GM12878 (cell line): ENCODE results near the gene AURKAIP1. TPM values are rescaled to one million over a fixed set of nuclear protein-coding genes. Genes with fewer than 3 reads are reported as not detected.
A peak's percentile ranks its signal among the peaks of the same experiment; 100 is the strongest.

Experiments
- ATAC-seq: fragments of 200-7000 bp; cut with Tn5 transposase; 3 replicates; pipeline ENCODE4 v1.9.1; 2020; ENCODE audit warnings: mild to moderate bottlenecking, moderate library complexity
- BruUV-seq: library from RNA; stranded (reverse); fragments of 400-500 nt; replicated peaks from 2 replicates; lab custom pipeline; 2021; lab: Mats Ljungman, UMichigan
- CTCF ChIA-PET: fragments of 300-600 bp; sonication (Branson Sonifier 250); formaldehyde crosslinking; extraction: SDS; loops from one replicate; lab custom pipeline; 2021; ENCODE audit warnings: inconsistent platforms; lab: Yijun Ruan, JAX
- POLR2A ChIA-PET: fragments of 350-600 bp; formaldehyde crosslinking; extraction: SDS; loops from one replicate; lab custom pipeline; 2021; ENCODE audit warnings: inconsistent platforms; lab: Charles Lee
- RAD21 ChIA-PET: fragments of 300-600 bp; sonication (Branson Sonifier 250); formaldehyde crosslinking; loops from one replicate; lab custom pipeline; 2023; ENCODE audit warnings: antibody characterized with exemption; ENCODE audit not compliant: unreplicated experiment; lab: Charles Lee
- SMC1A ChIA-PET: fragments of 300-600 bp; sonication (Branson Sonifier 250); formaldehyde crosslinking; loops from one replicate; lab custom pipeline; 2023; ENCODE audit not compliant: unreplicated experiment, uncharacterized antibody; lab: Charles Lee
- DNase-seq: peaks from one replicate; pipeline ENCODE4 v3.0.0-alpha.2; 2011; ENCODE audit warnings: low read depth, low spot score
- FAIRE-seq: peaks from 3 replicates; lab custom pipeline; 2011; peaks lifted over from hg19 to GRCh38; lab: Jason Lieb, UNC
- H2AFZ ChIP-seq: 2 replicates; pipeline ENCODE4 v1.6.0; 2011; ENCODE audit warnings: low read depth, low read length, control low read depth; ENCODE audit not compliant: control insufficient read depth
- H3K27ac ChIP-seq: 2 replicates; pipeline ENCODE4 v1.5.1; 2011; ENCODE audit warnings: control low read depth; ENCODE audit not compliant: control insufficient read depth, insufficient read depth
- H3K27me3 ChIP-seq, 2 experiments: replicated peaks in 1 of 2; 2 replicates each; pipeline versions ENCODE4 v1.6.0 to v1.6.1; 2011; ENCODE audit warnings: low read length in 1 of 2; ENCODE audit not compliant: control insufficient read depth in 2 of 2, insufficient read depth in 2 of 2
- H3K36me3 ChIP-seq, 2 experiments: 2 replicates each; pipeline ENCODE4 v1.5.1; 2011; ENCODE audit warnings: low read length in 1 of 2; ENCODE audit not compliant: control insufficient read depth in 2 of 2, insufficient read depth in 2 of 2
- H3K4me1 ChIP-seq: 2 replicates; pipeline ENCODE4 v1.6.1; 2011; ENCODE audit warnings: mild to moderate bottlenecking, low read length, moderate library complexity, mixed read lengths; ENCODE audit not compliant: control insufficient read depth, insufficient read depth
- H3K4me2 ChIP-seq: 2 replicates; pipeline ENCODE4 v1.6.0; 2011; ENCODE audit warnings: control low read depth; ENCODE audit not compliant: control insufficient read depth, insufficient read depth
- H3K4me3 ChIP-seq: fragments of 200-600 bp; sonication (generic); 2 replicates; pipeline ENCODE4 v1.5.1; 2016
- H3K79me2 ChIP-seq: 2 replicates; pipeline ENCODE4 v1.6.0; 2011; ENCODE audit warnings: low read length; ENCODE audit not compliant: control insufficient read depth, insufficient read depth
- H3K9ac ChIP-seq: 2 replicates; pipeline ENCODE4 v1.8.0; 2011; ENCODE audit warnings: low read length, control low read depth, mixed read lengths; ENCODE audit not compliant: control insufficient read depth, insufficient read depth
- H3K9me3 ChIP-seq: replicated peaks from 3 replicates; pipeline ENCODE4 v1.5.1; 2011; ENCODE audit warnings: mild to moderate bottlenecking, low read length; ENCODE audit not compliant: control insufficient read depth, insufficient read depth
- H4K20me1 ChIP-seq: 2 replicates; pipeline ENCODE4 v1.6.0; 2011; ENCODE audit not compliant: control insufficient read depth, insufficient read depth
- ATF7 ChIP-seq: fragments of 450-650 bp; IDR thresholded peaks from 2 replicates; pipeline ENCODE4 v1.6.1; 2016; ENCODE audit warnings: low read depth, mild to moderate bottlenecking
- EED ChIP-seq: sonication (generic); IDR thresholded peaks from 2 replicates; pipeline ENCODE4 v1.6.1; 2016; ENCODE audit warnings: antibody characterized with exemption, low read depth
- KAT2A ChIP-seq: conservative IDR thresholded peaks from 2 replicates; pipeline ENCODE4 v1.6.1; 2011; ENCODE audit warnings: low read depth, low read length; ENCODE audit not compliant: control insufficient read depth
- MXI1 ChIP-seq: fragments of 150-350 bp; IDR thresholded peaks from 2 replicates; pipeline ENCODE4 v1.6.1; 2011; ENCODE audit warnings: low read depth, mild to moderate bottlenecking, inconsistent platforms, low read length, improper control_type of control experiment
- RBBP5 ChIP-seq: fragments of 200-600 bp; sonication (generic); conservative IDR thresholded peaks from 2 replicates; pipeline ENCODE4 v1.6.1; 2016
- TAF1 ChIP-seq: IDR thresholded peaks from 2 replicates; pipeline ENCODE4 v1.6.1; 2011; ENCODE audit warnings: mild to moderate bottlenecking, low read depth, low read length, borderline replicate concordance
- TCF3 ChIP-seq: IDR thresholded peaks from 2 replicates; pipeline ENCODE4 v1.6.1; 2012; ENCODE audit warnings: low read depth, mild to moderate bottlenecking, low read length, borderline replicate concordance; ENCODE audit not compliant: insufficient read depth
- WGBS: methylation state at CpG from one replicate; pipeline ENCODE4 v1.1.6; 2016; ENCODE audit warnings: low lambda C conversion rate; ENCODE audit not compliant: insufficient replicate concordance, insufficient coverage; ENCODE audit errors: missing lambda C conversion rate; 5-methylcytosine and 5-hydroxymethylcytosine counted together
- in situ Hi-C: fragments of 300-500 bp; cut with MboI; formaldehyde crosslinking; loops from 9 replicates; pipeline ENCODE4 v1.14.3; 2018; ENCODE audit warnings: mixed read lengths
- intact Hi-C: fragments of 100-400 bp; cut with micrococcal nuclease; formaldehyde crosslinking; loops from one replicate; pipeline ENCODE4 v1.14.2; 2022; ENCODE audit not compliant: unreplicated experiment
- polyA plus RNA-seq, 11 experiments: library from polyadenylated mRNA; depleted of rRNA in 4 of 11; unstranded in 6 of 11; stranded (reverse) in 5 of 11; fragments of >200 nt; fragmentation: Nextera tagmentation in 4 of 11; fragmentation: Illumina TruSeq in 1 of 11; extraction: Ambion mirVana in 4 of 11; extraction: Trizol in 1 of 11; gene quantifications; 1 replicate in 1 of 11; 2 replicates in 10 of 11; pipeline versions ENCODE4 v1.2.1 to v1.2.3, GENCODE V29; 2011 to 2016; ENCODE audit warnings: inconsistent platforms in 2 of 11, missing spikeins in 2 of 11, low read depth in 1 of 11
- total RNA-seq, 4 experiments: library from RNA; depleted of rRNA in 3 of 4; stranded (reverse); fragments of >200 nt in 3 of 4; fragmentation: Illumina TruSeq in 1 of 4; extraction: Trizol in 1 of 4; gene quantifications; 2 replicates each; pipeline versions ENCODE4 v1.2.1 to v1.2.3, GENCODE V29; 2013 to 2021
- TF ChIP-seq, protein P1 (sequence below): fragments of 150-350 bp; IDR thresholded peaks from 2 replicates; pipeline ENCODE4 v1.6.1; 2016; ENCODE audit warnings: low read depth, low read length
- TF ChIP-seq, protein P2 (sequence below): IDR thresholded peaks from 2 replicates; pipeline ENCODE4 v1.6.1; 2011; ENCODE audit warnings: borderline replicate concordance, low read depth, mild to moderate bottlenecking, moderate library complexity, low read length; ENCODE audit not compliant: insufficient read depth, poor library complexity, severe bottlenecking
- TF ChIP-seq, protein P3 (sequence below): fragments of 450-650 bp; IDR thresholded peaks from 2 replicates; pipeline ENCODE4 v1.6.1; 2014; ENCODE audit warnings: mild to moderate bottlenecking
- TF ChIP-seq, protein P4 (sequence below): IDR thresholded peaks from 2 replicates; pipeline ENCODE4 v1.6.1; 2012; ENCODE audit warnings: mild to moderate bottlenecking, low read depth, low read length

AURKAIP1 gene
- total and polyA plus RNA-seq, 10 of the 15 experiments (the other 5 are each of a cell fraction or from before 2014, with no cell fraction given) = 6.5 to 366 (median 120) TPM

DNA sequence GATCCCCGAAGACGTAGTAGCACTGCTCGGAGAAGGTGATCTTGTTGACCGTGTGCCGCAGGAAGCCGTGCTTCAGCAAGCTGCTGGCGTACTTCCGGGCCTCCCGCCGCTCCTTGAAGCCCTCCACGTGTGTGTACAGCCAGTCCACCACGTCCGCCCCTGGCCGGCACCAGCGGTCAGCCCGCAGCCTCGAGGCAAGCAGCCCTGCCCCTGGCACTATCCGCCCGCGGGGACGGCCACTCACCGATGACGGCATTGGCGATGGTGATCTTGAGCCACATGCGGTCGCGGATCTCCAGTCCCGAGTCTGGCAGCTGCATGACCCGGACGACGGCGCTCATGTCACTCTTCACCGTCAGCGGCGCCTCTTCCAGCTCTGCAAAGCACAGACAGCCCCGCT is 36.7 kb downstream of the AURKAIP1 start:
- Histone ChIP-seq H3K9me3 (no peaks in the 10 kb centered on the region), H3K4me3 (no peak overlapping the region), H3K27ac (no peak overlapping the region), H3K27me3 (no peaks in the 10 kb centered on the region), H4K20me1 (no peaks in the 10 kb centered on the region), H3K36me3 (peaks cover 0 to 5% of the 10 kb centered on the region in 2 experiments), H3K9ac (no peak overlapping the region), H3K4me2 (no peak overlapping the region), H3K4me1 (no peaks in the 10 kb centered on the region), H2AFZ (no peak overlapping the region), H3K79me2 (no peaks in the 10 kb centered on the region)
- in situ Hi-C loops (no loop called here), intact Hi-C loops (no loop called here)
- no peak for DNase-seq
- ChIA-PET POLR2A (no interaction called here), CTCF (no interaction called here), SMC1A (no interaction called here), RAD21 (interaction anchor here (0.5 kb wide), 1 partner anchor 340 kb away, joined by 3 read pairs; no protein-coding TSS in a partner anchor)
- BruUV-seq = no TSS peak
- ATAC-seq = no peak
- 95% methylated on average over 17 of the region's 36 CpGs for WGBS
- FAIRE-seq = no peak
- TF ChIP-seq, protein P1, sequence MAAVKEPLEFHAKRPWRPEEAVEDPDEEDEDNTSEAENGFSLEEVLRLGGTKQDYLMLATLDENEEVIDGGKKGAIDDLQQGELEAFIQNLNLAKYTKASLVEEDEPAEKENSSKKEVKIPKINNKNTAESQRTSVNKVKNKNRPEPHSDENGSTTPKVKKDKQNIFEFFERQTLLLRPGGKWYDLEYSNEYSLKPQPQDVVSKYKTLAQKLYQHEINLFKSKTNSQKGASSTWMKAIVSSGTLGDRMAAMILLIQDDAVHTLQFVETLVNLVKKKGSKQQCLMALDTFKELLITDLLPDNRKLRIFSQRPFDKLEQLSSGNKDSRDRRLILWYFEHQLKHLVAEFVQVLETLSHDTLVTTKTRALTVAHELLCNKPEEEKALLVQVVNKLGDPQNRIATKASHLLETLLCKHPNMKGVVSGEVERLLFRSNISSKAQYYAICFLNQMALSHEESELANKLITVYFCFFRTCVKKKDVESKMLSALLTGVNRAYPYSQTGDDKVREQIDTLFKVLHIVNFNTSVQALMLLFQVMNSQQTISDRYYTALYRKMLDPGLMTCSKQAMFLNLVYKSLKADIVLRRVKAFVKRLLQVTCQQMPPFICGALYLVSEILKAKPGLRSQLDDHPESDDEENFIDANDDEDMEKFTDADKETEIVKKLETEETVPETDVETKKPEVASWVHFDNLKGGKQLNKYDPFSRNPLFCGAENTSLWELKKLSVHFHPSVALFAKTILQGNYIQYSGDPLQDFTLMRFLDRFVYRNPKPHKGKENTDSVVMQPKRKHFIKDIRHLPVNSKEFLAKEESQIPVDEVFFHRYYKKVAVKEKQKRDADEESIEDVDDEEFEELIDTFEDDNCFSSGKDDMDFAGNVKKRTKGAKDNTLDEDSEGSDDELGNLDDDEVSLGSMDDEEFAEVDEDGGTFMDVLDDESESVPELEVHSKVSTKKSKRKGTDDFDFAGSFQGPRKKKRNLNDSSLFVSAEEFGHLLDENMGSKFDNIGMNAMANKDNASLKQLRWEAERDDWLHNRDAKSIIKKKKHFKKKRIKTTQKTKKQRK = no peak
- TF ChIP-seq MXI1 (no peak), KAT2A (no peak), RBBP5 (no peak), TAF1 (no peak), TCF3 (0 out of 2 replicates have a peak, but pooled peaks have one; percentile 23), EED (no peak), ATF7 (no peak)
- TF ChIP-seq, protein P2, sequence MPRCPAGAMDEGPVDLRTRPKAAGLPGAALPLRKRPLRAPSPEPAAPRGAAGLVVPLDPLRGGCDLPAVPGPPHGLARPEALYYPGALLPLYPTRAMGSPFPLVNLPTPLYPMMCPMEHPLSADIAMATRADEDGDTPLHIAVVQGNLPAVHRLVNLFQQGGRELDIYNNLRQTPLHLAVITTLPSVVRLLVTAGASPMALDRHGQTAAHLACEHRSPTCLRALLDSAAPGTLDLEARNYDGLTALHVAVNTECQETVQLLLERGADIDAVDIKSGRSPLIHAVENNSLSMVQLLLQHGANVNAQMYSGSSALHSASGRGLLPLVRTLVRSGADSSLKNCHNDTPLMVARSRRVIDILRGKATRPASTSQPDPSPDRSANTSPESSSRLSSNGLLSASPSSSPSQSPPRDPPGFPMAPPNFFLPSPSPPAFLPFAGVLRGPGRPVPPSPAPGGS = peak; percentile 34
- TF ChIP-seq, protein P3, sequence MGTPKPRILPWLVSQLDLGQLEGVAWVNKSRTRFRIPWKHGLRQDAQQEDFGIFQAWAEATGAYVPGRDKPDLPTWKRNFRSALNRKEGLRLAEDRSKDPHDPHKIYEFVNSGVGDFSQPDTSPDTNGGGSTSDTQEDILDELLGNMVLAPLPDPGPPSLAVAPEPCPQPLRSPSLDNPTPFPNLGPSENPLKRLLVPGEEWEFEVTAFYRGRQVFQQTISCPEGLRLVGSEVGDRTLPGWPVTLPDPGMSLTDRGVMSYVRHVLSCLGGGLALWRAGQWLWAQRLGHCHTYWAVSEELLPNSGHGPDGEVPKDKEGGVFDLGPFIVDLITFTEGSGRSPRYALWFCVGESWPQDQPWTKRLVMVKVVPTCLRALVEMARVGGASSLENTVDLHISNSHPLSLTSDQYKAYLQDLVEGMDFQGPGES = no peak
- TF ChIP-seq, protein P4, sequence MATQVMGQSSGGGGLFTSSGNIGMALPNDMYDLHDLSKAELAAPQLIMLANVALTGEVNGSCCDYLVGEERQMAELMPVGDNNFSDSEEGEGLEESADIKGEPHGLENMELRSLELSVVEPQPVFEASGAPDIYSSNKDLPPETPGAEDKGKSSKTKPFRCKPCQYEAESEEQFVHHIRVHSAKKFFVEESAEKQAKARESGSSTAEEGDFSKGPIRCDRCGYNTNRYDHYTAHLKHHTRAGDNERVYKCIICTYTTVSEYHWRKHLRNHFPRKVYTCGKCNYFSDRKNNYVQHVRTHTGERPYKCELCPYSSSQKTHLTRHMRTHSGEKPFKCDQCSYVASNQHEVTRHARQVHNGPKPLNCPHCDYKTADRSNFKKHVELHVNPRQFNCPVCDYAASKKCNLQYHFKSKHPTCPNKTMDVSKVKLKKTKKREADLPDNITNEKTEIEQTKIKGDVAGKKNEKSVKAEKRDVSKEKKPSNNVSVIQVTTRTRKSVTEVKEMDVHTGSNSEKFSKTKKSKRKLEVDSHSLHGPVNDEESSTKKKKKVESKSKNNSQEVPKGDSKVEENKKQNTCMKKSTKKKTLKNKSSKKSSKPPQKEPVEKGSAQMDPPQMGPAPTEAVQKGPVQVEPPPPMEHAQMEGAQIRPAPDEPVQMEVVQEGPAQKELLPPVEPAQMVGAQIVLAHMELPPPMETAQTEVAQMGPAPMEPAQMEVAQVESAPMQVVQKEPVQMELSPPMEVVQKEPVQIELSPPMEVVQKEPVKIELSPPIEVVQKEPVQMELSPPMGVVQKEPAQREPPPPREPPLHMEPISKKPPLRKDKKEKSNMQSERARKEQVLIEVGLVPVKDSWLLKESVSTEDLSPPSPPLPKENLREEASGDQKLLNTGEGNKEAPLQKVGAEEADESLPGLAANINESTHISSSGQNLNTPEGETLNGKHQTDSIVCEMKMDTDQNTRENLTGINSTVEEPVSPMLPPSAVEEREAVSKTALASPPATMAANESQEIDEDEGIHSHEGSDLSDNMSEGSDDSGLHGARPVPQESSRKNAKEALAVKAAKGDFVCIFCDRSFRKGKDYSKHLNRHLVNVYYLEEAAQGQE = no peak
